Heart left ventricle (tissue), 13 donors: Measurements from ENCODE around the gene CENPH.

ENCODE experiments used
- POLR2A ChIP-seq, 2 donors: fragments of 450-650 bp; IDR thresholded peaks; one replicate each; pipeline ENCODE4 v1.6.1; 2017; ENCODE audit warnings: antibody characterized with exemption in 2 of 2, mild to moderate bottlenecking in 2 of 2, moderate library complexity in 2 of 2
- TF ChIP-seq, protein P1 (sequence below), 12 donors: fragments of 200-600 bp; sonication (generic) in 4 of 12; IDR thresholded peaks; one replicate each; pipeline versions ENCODE4 v1.5.0 to v1.8.0; 2018 to 2022; ENCODE audit warnings: antibody characterized with exemption in 12 of 12, mild to moderate bottlenecking in 5 of 12
- donor health status: ischemic (EF 13 %, LVEDD 7.1; RV severe dilation, severe dysfunction).
- donor health status: DM: no; HTN: yes; CAD: no.
- donor health status: DM: no; HTN: no; CAD: no.
- donor health status: ischemic (EF 25% LVEDD 6.9; RV normal size, moderate dysfunction).
- donor health status: ischemic (EF 25% LVEDD 5.7; RV mildly dilated, moderate dysfunction).
- donor health status: ischemic (EF 35%, LVEDD 5.7; RV mildly dilated, moderate dysfunction).
- donor health status: nonischemic (EF 11% LVEDD 7.7; RV severe dilation, severe dysfunction).
- donor health status: DM: yes; HTN: yes; CAD: no.
- donor health status: PGD.
- donor health status: ischemic (EF 29% LVEDD 5.4; RV normal size, mild dysfunction).
- donor health status: nonischemic (EF 23%, LVEDD 6.1; RV moderate dilation, normal function).

DNA sequence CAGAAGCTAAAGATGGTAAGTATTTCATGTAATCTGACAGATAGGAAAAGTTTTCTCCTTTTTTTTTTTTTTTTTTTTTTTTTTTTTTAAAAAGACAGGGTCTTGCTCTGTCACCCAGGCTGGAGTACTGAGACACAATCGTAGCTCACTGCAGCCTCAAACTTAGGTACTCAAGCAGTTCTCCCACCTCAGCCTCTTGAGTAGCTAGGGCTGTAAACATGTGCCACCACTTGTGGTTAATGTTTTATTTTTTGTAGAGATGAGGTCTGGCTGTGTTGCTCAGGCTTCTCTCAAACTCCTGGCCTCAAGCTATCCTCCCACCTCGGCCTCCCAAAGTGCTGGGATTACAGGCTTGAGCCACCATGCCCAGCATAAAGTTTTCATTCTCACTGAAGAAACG lies 63.1 kb downstream of the CENPH start:
- TF ChIP-seq, protein P1, sequence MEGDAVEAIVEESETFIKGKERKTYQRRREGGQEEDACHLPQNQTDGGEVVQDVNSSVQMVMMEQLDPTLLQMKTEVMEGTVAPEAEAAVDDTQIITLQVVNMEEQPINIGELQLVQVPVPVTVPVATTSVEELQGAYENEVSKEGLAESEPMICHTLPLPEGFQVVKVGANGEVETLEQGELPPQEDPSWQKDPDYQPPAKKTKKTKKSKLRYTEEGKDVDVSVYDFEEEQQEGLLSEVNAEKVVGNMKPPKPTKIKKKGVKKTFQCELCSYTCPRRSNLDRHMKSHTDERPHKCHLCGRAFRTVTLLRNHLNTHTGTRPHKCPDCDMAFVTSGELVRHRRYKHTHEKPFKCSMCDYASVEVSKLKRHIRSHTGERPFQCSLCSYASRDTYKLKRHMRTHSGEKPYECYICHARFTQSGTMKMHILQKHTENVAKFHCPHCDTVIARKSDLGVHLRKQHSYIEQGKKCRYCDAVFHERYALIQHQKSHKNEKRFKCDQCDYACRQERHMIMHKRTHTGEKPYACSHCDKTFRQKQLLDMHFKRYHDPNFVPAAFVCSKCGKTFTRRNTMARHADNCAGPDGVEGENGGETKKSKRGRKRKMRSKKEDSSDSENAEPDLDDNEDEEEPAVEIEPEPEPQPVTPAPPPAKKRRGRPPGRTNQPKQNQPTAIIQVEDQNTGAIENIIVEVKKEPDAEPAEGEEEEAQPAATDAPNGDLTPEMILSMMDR (IDR thresholded peaks at IDR 0.05) = no peak
- no peak for TF ChIP-seq POLR2A (IDR thresholded peaks at IDR 0.05)
